ENCODE results near the gene ZNF8. TPM values are rescaled to one million over a fixed set of nuclear protein-coding genes. Genes with fewer than 3 reads are reported as not detected.

ZNF8 gene
- total and polyA plus RNA-seq, 10 of the 15 experiments (the other 5 are each of a cell fraction or from before 2014, with no cell fraction given), result 0.46 to 5.4 (median 2.6) TPM

GRCh38 chr19:58336216-58336615, 57.5 kb downstream of the ZNF8 start (continued):
- TF ChIP-seq PRDM15 (CRISPR knock-in tag; IDR thresholded peaks at IDR 0.05) (no peak), USF2 (IDR thresholded peaks at IDR 0.05; ENCODE audit: borderline replicate concordance, low read depth, low read length) (no peak), STAT1 (conservative IDR thresholded peaks at IDR 0.05) (no peak), ZNF207 (IDR thresholded peaks at IDR 0.05; ENCODE audit: borderline replicate concordance) (no peak)

- Histone ChIP-seq H3K27me3 (replicated peaks in 1 of 2; ENCODE audit: control insufficient read depth in 2 of 2, insufficient read depth in 2 of 2, low read length in 1 of 2) (no peaks in the 10 kb centered on the region), H3K4me1 (ENCODE audit: control insufficient read depth, insufficient read depth, low read length) (no peaks in the 10 kb centered on the region), H3K9me3 (replicated peaks; ENCODE audit: control insufficient read depth, insufficient read depth, low read length) (no peaks in the 10 kb centered on the region; the same call in 2 of the 3 replicates), H3K79me2 (ENCODE audit: control insufficient read depth, insufficient read depth, low read length) (no peaks in the 10 kb centered on the region), H4K20me1 (ENCODE audit: control insufficient read depth, insufficient read depth) (no peaks in the 10 kb centered on the region; the same call in 1 of the 2 replicates), H3K27ac (ENCODE audit: control insufficient read depth, insufficient read depth) (no peak overlapping the region), H3K4me2 (ENCODE audit: control insufficient read depth, insufficient read depth) (no peak overlapping the region), H3K4me3 (no peak overlapping the region), H2AFZ (ENCODE audit: control insufficient read depth, low read depth, low read length) (no peak overlapping the region), H3K36me3 (ENCODE audit: control insufficient read depth in 2 of 2, insufficient read depth in 2 of 2, low read length in 1 of 2) (peaks cover 7 to 11% of the 10 kb centered on the region in 2 experiments; a peak in 3 of 4 replicates), H3K9ac (ENCODE audit: control insufficient read depth, insufficient read depth, low read length) (no peak overlapping the region)
- intact Hi-C loops (cut with micrococcal nuclease; ENCODE audit: unreplicated experiment) (no loop called here), in situ Hi-C loops (cut with MboI) (no loop called here)
- ChIA-PET RAD21 (ENCODE audit: unreplicated experiment) (no interaction called here), SMC1A (ENCODE audit: uncharacterized antibody, unreplicated experiment) (no interaction called here), POLR2A (no interaction called here), CTCF (no interaction called here)
- no peak for FAIRE-seq
- no peak for DNase-seq (ENCODE audit: low read depth, low spot score)
- ATAC-seq, result no peak
- WGBS (ENCODE audit: insufficient coverage, insufficient replicate concordance, low lambda C conversion rate, missing lambda C conversion rate), result 99% methylated on average over 4 of the region's 4 CpGs
- no TSS peak for BruUV-seq (replicated peaks)
- TF ChIP-seq GATAD2B (conservative IDR thresholded peaks at IDR 0.05; ENCODE audit: low read depth), result no peak
- no peak for TF ChIP-seq SREBF2 (IDR thresholded peaks at IDR 0.05; ENCODE audit: low read length)
- TF ChIP-seq HSF1 (IDR thresholded peaks at IDR 0.05; ENCODE audit: low read depth, low read length), result no peak
- TF ChIP-seq RB1 (IDR thresholded peaks at IDR 0.05; ENCODE audit: borderline replicate concordance), result no peak
- no peak for TF ChIP-seq NKRF (conservative IDR thresholded peaks at IDR 0.05)
- no peak for TF ChIP-seq ATF7 (IDR thresholded peaks at IDR 0.05; ENCODE audit: low read depth)
- no peak for TF ChIP-seq ZBTB33 (IDR thresholded peaks at IDR 0.05)
- TF ChIP-seq NRF1 (conservative IDR thresholded peaks at IDR 0.05; ENCODE audit: low read depth, low read length), result no peak
- TF ChIP-seq DPF2 (IDR thresholded peaks at IDR 0.05), result no peak
Measured at GRCh38 chr19:58336820-58337219, 58.1 kb downstream of the ZNF8 start.

All from GM12878 (cell line).